GM19043 (cell line): ENCODE data around the gene ABCG2.

Experiments used
- ATAC-seq: cut with Tn5 transposase; IDR thresholded peaks from one replicate; pipeline ENCODE4 v1.9.1; 2021; ENCODE audit warnings: low read depth; ENCODE audit not compliant: unreplicated experiment

Gene ABCG2

DNA sequence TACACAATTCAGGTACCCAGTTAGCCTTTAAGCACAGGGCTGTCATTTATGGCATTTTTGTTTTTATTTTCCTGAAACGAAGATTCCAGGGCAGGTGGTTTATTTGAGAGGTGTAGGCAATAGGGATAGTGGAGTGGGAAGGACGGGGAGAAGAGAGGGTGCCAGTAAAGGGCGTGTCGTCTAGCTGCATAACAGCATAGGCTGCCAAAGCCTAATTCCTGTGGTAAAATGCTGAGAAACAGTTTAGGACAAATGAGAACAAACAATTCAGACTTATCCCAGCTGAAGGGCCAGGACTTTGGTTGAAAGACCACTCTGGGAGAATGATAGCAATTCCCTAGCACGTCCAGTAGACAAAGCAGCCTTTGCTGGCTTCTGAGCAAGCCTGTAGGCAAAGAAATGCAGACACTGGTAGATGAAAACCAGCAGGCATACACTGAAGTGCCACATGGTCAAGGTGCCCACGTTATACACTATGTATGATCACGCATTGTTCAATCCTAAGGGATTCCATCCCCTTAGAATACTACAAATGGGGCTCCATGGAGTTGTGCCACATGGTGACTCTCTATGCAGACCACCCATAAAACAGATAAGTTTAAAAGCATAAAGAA, 80.4 kb downstream of the ABCG2 start:
- ATAC-seq, result no peak

DNA sequence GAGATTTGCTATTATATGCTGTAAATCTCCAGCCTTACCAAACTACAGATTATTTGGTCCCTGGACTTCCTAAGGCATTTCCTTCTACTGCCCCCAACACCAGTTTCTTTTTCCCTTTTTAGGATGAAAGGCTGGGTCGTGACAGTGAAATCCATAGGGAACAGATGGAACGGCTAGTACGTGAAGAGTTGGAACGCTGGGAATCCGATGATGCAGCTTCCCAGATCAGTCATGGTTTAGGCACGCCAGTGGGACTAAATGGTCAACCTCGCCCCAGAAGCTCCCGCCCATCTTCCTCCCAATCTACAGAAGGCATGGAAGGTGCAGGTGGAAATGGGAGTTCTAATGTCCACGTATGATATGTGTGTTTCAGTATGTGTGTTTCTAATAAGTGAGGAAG, 83.1 kb downstream of the ABCG2 start:
- ATAC-seq, result no peak

DNA sequence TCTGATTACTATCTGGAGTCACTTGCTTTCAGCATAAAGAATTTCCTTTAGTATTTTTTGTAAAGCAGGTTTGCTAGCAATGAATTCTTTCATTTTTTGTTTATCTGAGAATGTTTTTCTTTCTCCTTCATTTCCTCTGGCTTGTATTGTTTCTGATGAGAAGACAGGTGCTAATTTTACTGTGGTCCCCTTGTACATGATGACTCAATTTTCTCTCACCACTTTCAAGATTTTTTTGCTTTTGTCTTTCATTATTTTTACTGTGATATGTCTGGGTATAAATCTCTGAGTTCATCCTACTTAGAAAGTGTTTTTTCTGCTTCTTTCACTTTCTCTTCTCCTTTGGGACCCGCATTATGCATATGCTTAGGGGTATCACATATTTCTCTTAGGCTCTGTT, 88.4 kb downstream of the ABCG2 start:
- ATAC-seq, result no peak

DNA sequence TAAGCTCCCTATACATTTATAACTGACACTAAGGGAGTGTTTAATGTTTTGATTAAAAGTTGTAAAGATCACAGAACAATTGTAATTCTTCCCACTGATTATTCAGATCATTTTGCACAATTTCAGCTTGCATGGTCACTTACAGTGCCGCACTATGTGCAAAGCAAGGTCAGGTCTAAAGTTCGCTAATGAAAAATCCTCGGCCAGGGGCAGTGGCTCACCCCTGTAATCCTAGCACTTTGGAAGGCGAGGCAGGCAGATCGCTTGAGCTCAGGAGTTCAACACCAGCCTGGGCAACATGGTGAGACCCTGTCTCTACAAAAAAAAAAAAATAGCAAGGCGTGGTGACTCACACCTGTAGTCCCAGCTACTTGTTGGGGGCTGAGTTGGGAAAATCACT, 94.0 kb downstream of the ABCG2 start:
- ATAC-seq, result no peak

DNA sequence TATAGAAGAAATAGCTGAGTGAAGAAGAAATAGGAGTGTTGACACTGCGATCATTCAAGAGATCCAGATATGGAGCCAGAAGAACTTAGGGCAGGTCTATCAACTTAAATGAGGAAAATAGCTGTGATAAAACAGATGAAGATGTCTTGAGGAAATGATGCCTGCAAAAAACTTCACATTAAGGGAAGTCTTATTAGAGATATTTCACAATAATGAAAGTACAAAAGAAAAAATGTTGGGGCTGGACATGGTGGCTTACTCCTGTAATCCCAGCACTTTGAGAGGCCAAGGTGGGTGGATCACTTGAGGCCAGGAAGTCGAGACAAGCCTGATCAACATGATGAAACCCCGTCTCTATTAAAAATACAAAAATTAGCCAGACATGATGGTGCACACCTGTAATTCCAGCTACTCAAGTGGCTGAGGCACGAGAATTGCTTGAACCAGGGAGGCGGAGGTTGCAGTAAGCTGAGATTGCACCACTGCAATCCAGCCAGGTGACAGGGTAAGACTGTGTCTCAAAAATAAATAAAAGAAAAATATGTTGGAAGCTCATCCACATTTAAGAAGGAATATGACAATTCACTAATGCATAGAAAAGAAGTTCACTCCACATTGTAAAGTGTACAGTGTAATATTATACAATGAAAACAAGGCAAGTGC, 94.7 kb downstream of the ABCG2 start:
- no peak for ATAC-seq

DNA sequence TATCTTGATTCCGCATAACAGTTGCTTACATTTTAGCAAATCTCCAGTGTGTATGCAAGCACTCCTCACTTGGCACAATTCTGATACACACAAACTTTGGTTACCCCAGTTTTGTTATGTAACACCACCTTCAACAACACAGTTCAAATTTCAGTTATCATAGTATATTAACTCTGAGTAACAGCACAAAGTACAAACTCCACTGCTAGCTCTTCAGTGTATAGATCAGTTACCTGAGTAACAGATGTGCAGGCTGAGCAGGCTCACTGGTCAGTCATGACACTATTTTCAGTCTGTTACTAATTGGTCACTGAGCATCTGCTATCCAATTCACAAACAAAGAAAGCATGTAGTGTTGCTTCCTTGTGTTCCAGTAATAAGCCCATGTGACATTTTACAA, 95.6 kb downstream of the ABCG2 start:
- ATAC-seq, result no peak

DNA sequence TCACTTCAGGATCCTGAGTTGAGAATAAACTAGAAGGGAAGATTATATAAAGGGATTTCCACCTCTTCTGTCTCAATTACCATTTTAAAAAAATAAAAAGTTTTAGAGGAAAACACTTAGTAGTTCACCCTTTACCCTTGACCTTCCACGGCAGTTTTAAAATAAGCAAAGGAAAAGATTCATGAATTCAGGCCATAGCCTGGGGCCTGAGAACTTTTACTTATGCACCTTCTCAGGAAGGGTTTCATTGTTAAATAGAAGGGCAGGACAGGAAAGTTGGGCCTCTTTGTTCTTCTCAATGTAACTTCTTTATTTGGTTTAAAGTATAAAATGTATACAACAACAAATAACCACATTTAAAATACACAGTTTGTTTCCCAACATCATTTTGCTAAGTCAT, 96.1 kb downstream of the ABCG2 start:
- ATAC-seq, result no peak

DNA sequence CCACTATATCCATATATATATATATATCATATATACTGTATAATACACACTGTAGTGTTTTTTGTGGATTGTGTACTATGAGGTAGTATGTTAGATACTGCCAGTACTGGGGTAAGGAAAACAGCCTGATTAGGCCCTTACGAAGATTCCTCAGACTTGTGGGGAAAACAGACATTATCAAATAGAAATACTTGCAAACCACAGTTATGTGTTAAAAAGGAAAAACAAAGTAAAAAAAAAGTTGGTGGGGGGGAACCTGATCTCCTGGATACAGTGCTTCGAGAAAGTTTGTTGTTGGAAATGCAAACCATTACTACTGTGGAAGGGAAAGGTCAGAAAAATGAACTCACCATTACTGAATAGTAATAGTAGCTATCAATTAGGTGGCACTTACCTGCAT, 98.0 kb downstream of the ABCG2 start:
- ATAC-seq, result no peak

DNA sequence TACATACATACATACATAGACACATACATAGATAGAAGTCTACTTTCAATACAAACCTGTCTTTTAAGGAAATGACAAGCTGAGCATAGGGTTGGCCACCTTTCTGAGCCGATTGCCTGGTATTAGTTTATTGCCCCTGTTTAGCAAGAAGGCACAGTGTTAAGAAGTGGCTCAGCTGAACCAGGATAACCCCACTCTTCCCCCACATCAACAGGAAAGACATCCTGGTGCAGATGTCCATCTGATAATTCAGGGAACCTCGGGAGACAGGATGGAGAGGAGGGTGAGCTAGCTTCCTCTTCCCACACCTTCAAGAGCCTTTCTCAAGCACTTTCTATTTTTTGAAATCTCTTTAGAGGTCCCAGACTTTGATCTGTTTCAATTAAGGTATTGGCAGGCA, 98.7 kb downstream of the ABCG2 start:
- no peak for ATAC-seq

DNA sequence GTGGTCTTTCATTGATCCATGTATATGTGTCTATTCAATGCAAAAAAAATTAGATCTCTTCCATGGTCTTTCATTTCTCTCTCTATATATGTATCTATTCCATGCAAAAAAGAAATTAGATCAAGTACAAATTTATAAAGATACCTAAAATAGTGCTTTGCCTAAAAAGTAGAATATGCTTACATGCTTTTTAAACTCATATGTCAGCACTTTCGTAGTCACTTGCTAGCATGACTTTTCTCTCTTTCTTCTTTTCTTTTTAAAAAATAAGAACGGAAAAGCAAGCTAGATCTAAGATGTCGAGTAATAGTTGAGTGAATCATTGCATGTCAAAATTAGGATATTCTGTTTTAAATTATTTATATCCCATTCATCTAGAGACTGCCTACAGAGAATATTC, 100.1 kb downstream of the ABCG2 start:
- ATAC-seq, result no peak

DNA sequence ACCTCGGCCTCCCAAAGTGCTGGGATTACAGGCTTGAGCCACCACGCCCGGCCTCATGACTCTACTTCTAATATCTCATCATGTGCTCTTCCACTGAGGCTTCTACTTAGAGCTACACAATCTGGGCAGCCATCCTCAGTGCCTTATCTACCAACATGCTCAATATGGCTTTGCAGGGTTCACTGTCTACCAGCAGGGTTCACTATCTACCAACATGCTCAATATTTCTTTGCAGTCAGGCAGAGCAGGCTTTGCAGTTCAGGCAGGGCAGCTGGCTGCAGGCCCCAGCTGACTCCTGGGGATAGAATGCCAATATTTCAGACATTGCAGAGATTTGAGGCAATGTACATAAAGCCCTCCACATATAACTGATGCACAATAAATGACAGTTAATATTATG, 103.5 kb downstream of the ABCG2 start:
- no peak for ATAC-seq

DNA sequence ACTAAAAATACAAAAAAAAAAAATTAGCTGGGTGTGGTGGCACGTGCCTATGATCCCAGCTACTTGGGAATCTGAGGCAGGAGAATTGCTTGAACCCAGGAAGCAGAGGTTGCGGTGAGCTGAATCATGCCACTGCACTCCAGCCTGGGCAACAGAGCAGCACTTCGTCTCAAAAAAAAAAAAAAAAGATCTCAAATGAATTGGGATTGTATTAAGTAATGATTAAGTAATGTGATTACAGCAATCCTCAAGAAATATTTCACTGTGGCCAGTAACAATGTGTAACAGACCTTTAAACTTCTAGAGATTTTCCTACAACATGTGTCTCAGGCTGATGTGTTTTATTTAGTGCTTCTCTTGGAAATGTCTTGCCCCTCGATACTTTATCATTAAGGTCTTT, 104.2 kb downstream of the ABCG2 start:
- no peak for ATAC-seq

DNA sequence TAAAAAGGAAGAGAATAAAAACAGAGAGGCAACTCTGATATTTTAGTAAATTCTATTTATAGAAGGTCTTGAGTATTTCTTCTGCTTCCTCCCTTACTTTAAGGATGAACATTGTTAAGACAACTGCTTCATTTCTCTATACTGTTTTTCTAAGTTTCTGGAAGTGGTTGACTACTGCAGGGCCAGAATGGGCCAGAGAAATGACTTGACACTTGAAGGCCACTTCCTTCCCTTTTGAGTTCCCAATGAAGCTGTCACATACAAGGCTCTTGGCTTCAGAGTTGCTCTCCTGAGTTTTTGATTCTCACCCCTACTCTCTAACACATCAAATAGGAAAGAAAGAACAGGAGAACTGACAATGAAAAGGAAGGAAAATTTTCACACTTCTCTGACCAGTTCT, 113.4 kb downstream of the ABCG2 start:
- no peak for ATAC-seq

DNA sequence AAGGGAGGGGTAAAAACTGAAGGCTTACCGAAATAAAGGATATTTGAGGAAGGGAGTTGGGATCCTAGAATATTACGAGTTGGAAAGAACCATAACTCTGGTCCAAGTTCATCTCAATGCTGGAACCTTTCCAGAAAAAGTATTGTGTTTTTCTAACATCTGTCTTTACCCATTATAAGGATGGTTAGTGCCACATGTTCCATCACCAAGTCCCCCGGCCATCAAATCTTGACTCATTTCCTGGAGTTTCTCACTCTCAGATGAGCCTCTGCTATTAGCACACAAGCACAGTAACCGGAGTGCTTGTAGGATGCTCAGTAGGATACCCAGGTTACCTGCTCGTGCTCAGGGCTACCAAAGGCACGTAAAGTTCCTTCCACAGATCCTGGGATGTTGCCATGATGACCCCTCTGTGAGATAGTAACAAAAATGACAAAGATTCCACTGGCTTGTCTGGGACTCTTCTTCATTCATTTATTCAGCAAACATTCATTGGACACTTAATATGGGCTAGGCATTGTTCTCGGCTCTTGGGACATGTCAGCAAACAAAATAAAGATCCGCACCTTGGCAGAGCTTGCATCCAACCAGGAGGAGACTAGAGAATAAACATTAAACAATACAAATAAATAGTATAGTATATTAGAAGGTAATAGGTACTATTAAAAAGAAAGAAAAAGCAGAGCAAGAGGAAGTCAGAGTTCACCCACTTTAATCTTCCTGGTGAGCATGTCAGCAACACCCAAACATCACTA, 114.7 kb downstream of the ABCG2 start:
- ATAC-seq, result no peak

DNA sequence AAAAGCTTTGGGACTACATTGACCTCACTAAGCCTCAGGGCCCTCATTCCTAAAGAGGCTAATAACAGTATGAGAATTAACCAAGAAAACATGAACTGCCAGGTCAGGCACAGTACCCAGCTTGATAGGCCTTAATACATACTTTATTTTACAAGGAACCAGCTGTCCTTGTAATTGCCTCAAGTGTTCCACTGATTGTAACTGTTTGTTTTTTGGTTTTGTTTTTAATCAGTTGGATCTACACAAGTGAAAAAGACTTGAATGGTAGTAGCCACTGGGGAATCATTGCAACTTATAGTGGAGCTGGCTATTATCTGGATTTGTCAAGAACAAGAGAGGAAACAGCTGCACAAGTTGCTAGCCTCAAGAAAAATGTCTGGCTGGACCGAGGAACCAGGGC, 115.4 kb downstream of the ABCG2 start:
- ATAC-seq, result no peak

DNA sequence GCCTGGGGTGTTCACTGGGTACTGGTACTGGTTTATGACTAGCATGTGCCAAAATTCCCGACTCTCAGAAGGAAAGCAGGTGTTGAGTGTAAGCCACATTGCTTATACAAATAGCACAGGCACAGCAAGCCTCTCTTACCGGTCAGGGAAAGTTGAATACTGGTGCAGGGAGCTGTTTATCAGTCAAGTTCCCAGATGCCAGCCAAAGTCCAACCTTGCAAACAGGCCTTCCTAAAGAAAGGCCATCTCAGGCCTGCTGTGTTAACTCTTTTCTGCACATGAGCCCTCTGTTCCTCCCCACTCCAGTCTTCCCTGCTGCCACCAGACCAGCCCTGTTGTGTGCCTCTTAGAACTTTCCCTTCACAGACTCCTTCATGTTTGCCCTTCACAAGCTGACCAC, 116.8 kb downstream of the ABCG2 start:
- ATAC-seq, result no peak

DNA sequence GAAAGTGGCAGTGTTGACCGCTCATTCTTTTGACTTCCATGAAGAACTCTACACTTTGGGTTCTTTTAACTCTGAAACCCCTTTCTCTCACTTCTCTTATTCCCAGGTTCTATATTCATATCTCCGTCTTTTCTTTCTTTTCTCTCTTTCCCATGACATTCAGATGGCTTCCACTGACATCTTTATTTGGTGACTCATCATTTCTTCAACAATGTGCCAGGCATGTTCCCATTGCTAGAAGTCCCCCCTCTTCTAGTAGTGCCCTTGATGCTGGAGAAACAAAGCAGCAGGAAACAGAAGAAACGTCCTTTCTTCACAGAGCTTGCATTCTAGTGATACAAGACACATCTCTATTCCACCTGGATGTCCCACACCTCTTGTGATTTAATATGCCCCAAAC, 117.7 kb downstream of the ABCG2 start:
- no peak for ATAC-seq
